ENCODE measurements around the gene C1orf185. TPM values are rescaled to one million over a fixed set of nuclear protein-coding genes. Genes with fewer than 3 reads are reported as not detected.

C1orf185 gene
- total and polyA plus RNA-seq, 4 donors = not detected

GRCh38 chr1:51070011-51070410, 32.0 kb upstream of the C1orf185 start:
- Histone ChIP-seq H3K4me3 (ENCODE audit: low read depth in 1 of 3, low read length in 3 of 3) (no peak overlapping the region), H3K27me3 (ENCODE audit: control insufficient read depth in 4 of 4, insufficient read depth in 4 of 4, low read length in 3 of 4) (peaks cover 0 to 4% (median 0%) of the 10 kb centered on the region in 4 donors), H3K9ac (ENCODE audit: low read depth in 1 of 2, low read length in 2 of 2) (no peak overlapping the region), H3K4me1 (ENCODE audit: control insufficient read depth in 4 of 4, insufficient read depth in 4 of 4, low read length in 3 of 4) (no peaks in the 10 kb centered on the region), H3K9me3 (ENCODE audit: control insufficient read depth in 4 of 4, low read length in 3 of 4) (no peaks in the 10 kb centered on the region), H3K36me3 (ENCODE audit: control insufficient read depth in 4 of 4, insufficient read depth in 3 of 4, low read depth in 1 of 4, low read length in 3 of 4) (no peaks in the 10 kb centered on the region), H3K27ac (ENCODE audit: low read depth in 1 of 2, low read length in 2 of 2) (no peak overlapping the region)
- no peak for TF ChIP-seq NR2F2 (IDR thresholded peaks at IDR 0.05)
- no peak for DNase-seq (ENCODE audit: low spot score)

GRCh38 chr1:51070640-51071039, 31.4 kb upstream of the C1orf185 start:
- DNase-seq (ENCODE audit: low spot score) = no peak
- Histone ChIP-seq H3K9ac (ENCODE audit: low read depth in 1 of 2, low read length in 2 of 2) (no peak overlapping the region), H3K36me3 (ENCODE audit: control insufficient read depth in 4 of 4, insufficient read depth in 3 of 4, low read depth in 1 of 4, low read length in 3 of 4) (no peaks in the 10 kb centered on the region), H3K9me3 (ENCODE audit: control insufficient read depth in 4 of 4, low read length in 3 of 4) (no peaks in the 10 kb centered on the region), H3K4me1 (ENCODE audit: control insufficient read depth in 4 of 4, insufficient read depth in 4 of 4, low read length in 3 of 4) (no peaks in the 10 kb centered on the region), H3K27ac (ENCODE audit: low read depth in 1 of 2, low read length in 2 of 2) (no peak overlapping the region), H3K27me3 (ENCODE audit: control insufficient read depth in 4 of 4, insufficient read depth in 4 of 4, low read length in 3 of 4) (peaks cover 0 to 4% (median 0%) of the 10 kb centered on the region in 4 donors), H3K4me3 (ENCODE audit: low read depth in 1 of 3, low read length in 3 of 3) (no peak overlapping the region)
- TF ChIP-seq EGR1 (IDR thresholded peaks at IDR 0.05; ENCODE audit: low read depth in 2 of 2) = no peak
- TF ChIP-seq RAD21 (IDR thresholded peaks at IDR 0.05) = no peak
- WGBS = 96% methylated on average over 1 of the region's 1 CpG

DNA sequence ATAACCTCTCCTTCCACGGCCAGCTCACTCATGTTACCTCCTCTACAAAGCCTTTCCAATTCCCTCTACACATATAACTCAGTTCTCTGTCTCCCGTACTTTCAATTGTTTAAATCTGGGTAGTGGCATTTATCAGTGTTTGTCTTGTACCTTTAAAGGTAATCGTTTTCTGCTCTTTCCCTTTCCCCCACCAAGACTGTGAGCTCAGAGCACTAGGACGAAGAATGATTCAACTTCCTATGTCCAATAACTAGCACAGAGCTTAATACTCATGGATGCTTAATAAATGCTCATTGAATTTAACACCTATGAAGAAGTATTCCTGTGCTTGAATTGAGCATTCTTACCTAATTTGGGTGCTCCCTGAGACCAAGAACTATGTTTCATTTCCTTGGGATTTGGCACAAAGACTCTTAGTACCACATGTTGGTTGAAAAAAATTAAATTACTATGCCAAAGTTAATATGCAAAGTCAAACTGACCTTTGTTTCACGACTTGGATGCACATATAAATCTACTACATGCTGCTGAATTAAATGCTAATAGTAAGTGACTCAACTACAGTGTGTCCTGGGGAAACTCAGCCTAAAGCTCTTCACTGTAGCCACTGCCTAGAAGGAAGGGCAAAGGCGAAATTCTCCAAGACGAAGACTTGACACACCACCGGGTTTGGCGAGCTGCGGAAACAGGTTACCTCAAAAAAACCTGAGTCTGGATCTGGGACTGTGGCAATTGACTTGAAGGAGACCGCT, 30.6 kb upstream of the C1orf185 start:
- 87% methylated on average over 11 of the region's 11 CpGs for WGBS
- no peak for TF ChIP-seq TAF1 (conservative IDR thresholded peaks at IDR 0.05)
- TF ChIP-seq FOXA2 (IDR thresholded peaks at IDR 0.05) = no peak
- no peak for TF ChIP-seq SP1 (IDR thresholded peaks at IDR 0.05)
- no peak for TF ChIP-seq HNF4G (IDR thresholded peaks at IDR 0.05)
- no peak for TF ChIP-seq NR2F2 (IDR thresholded peaks at IDR 0.05)
- no peak for TF ChIP-seq ZBTB33 (IDR thresholded peaks at IDR 0.05)
- TF ChIP-seq CTCF (IDR thresholded peaks at IDR 0.05; ENCODE audit: low read depth, low read length, missing input control) = no peak
- TF ChIP-seq YY1 (IDR thresholded peaks at IDR 0.05) = no peak
- no peak for TF ChIP-seq GABPA (IDR thresholded peaks at IDR 0.05 in 1 of 2, conservative IDR thresholded peaks at IDR 0.05 in 1 of 2)
- Histone ChIP-seq H3K4me3 (ENCODE audit: low read depth in 1 of 3, low read length in 3 of 3) (no peak overlapping the region), H3K36me3 (ENCODE audit: control insufficient read depth in 4 of 4, insufficient read depth in 3 of 4, low read depth in 1 of 4, low read length in 3 of 4) (no peaks in the 10 kb centered on the region), H3K9ac (ENCODE audit: low read depth in 1 of 2, low read length in 2 of 2) (no peak overlapping the region), H3K27me3 (ENCODE audit: control insufficient read depth in 4 of 4, insufficient read depth in 4 of 4, low read length in 3 of 4) (peaks cover 0 to 4% (median 0%) of the 10 kb centered on the region in 4 donors), H3K4me1 (ENCODE audit: control insufficient read depth in 4 of 4, insufficient read depth in 4 of 4, low read length in 3 of 4) (no peaks in the 10 kb centered on the region), H3K9me3 (ENCODE audit: control insufficient read depth in 4 of 4, low read length in 3 of 4) (no peaks in the 10 kb centered on the region), H3K27ac (ENCODE audit: low read depth in 1 of 2, low read length in 2 of 2) (no peak overlapping the region)
- DNase-seq (ENCODE audit: low spot score) = no peak
